SK-N-DZ (cell line): ENCODE measurements around the gene TMPRSS3.
"Not testable (repeated sequence)": the region's sequence is repeated elsewhere in the genome, so short reads cannot be mapped to it uniquely, and the experiment has no call there.

Experiments used
- DNase-seq: peaks from one replicate; pipeline ENCODE4 v3.0.0-alpha.2; 2015; ENCODE audit warnings: low spot score

TMPRSS3 gene

GRCh38 chr21:42408718-42409117 is 12.9 kb upstream of the TMPRSS3 start:
- not testable (repeated sequence) for DNase-seq

GRCh38 chr21:42407476-42407875 is 11.6 kb upstream of the TMPRSS3 start:
- no peak for DNase-seq

- no peak for DNase-seq
Observed at GRCh38 chr21:42406866-42407265, 11.0 kb upstream of the TMPRSS3 start.

GRCh38 chr21:42406201-42406621 is 10.4 kb upstream of the TMPRSS3 start:
- DNase-seq, result no peak

- DNase-seq, result no peak
Observed at GRCh38 chr21:42405064-42406013, 9.5 kb upstream of the TMPRSS3 start.

- no peak for DNase-seq
Observed at GRCh38 chr21:42404539-42404938, 8.7 kb upstream of the TMPRSS3 start.

- DNase-seq, result no peak
Observed at GRCh38 chr21:42403611-42404231, 7.9 kb upstream of the TMPRSS3 start, which contains the start of gene UBASH3A. UBASH3A (plus strand) TSS chr21:42403902; CDS start chr21:42403946, 44 bp downstream.

- no peak for DNase-seq
Observed at GRCh38 chr21:42401820-42402251, 6.0 kb upstream of the TMPRSS3 start.

- DNase-seq, result no peak
Observed at GRCh38 chr21:42401154-42401553, 5.3 kb upstream of the TMPRSS3 start.

GRCh38 chr21:42400525-42400924 is 4.7 kb upstream of the TMPRSS3 start:
- no peak for DNase-seq

GRCh38 chr21:42398436-42399028 is 2.7 kb upstream of the TMPRSS3 start:
- DNase-seq, result no peak

- no peak for DNase-seq
Observed at GRCh38 chr21:42397746-42398394, 2.0 kb upstream of the TMPRSS3 start.

- DNase-seq, result no peak
Observed at GRCh38 chr21:42396799-42397745, 1.2 kb upstream of the TMPRSS3 start.

- no peak for DNase-seq
Observed at GRCh38 chr21:42395302-42395701, 550 bp downstream of the TMPRSS3 start.

GRCh38 chr21:42393443-42393950 is 2.4 kb downstream of the TMPRSS3 start:
- no peak for DNase-seq

GRCh38 chr21:42392731-42393442 is 3.0 kb downstream of the TMPRSS3 start:
- DNase-seq, result no peak

- no peak for DNase-seq
Observed at GRCh38 chr21:42391297-42391696, 4.6 kb downstream of the TMPRSS3 start.

GRCh38 chr21:42390696-42391095 is 5.2 kb downstream of the TMPRSS3 start:
- no peak for DNase-seq

- no peak for DNase-seq
Observed at GRCh38 chr21:42390193-42390592, 5.7 kb downstream of the TMPRSS3 start.

GRCh38 chr21:42389449-42389835 is 6.4 kb downstream of the TMPRSS3 start:
- no peak for DNase-seq
